Stomach (tissue), 9 donors: ENCODE data around the gene PLD2. TPM values are rescaled to one million over a fixed set of nuclear protein-coding genes. Genes with fewer than 3 reads are reported as not detected.
A peak's percentile ranks its signal among the peaks of the same experiment; 100 is the strongest.

Source experiments
- DNase-seq, 2 donors: peaks; one replicate each; pipeline versions ENCODE4 v3.0.0 to v3.0.0-alpha.2; 2013 to 2019
- H3K27ac ChIP-seq, 5 donors: fragments of 200-600 bp in 4 of 5; sonication (generic) in 4 of 5; one replicate each; pipeline ENCODE4 v1.5.1; 2013 to 2019; ENCODE audit warnings: mild to moderate bottlenecking in 1 of 5, moderate library complexity in 1 of 5
- H3K27me3 ChIP-seq, 3 donors: fragments of 200-600 bp; sonication (generic); one replicate each; pipeline ENCODE4 v1.5.1; 2017 to 2019; ENCODE audit warnings: mixed run types in 1 of 3
- H3K36me3 ChIP-seq, 4 donors: fragments of 200-600 bp; sonication (generic); 1 replicate in 3 of 4; 2 replicates in 1 of 4; pipeline ENCODE4 v1.5.1; 2016 to 2019
- H3K4me1 ChIP-seq, 4 donors: fragments of 200-600 bp; sonication (generic); one replicate each; pipeline ENCODE4 v1.5.1; 2016 to 2019
- H3K4me3 ChIP-seq, 4 donors: fragments of 200-600 bp; sonication (generic) in 3 of 4; one replicate each; pipeline ENCODE4 v1.5.1; 2016 to 2019; ENCODE audit warnings: mild to moderate bottlenecking in 1 of 4
- H3K9me3 ChIP-seq, 4 donors: fragments of 200-600 bp; sonication (generic); one replicate each; pipeline ENCODE4 v1.5.1; 2016 to 2019
- CTCF ChIP-seq, 7 experiments: fragments of 450-650 bp in 4 of 7; fragments of 200-600 bp in 3 of 7; sonication (generic) in 3 of 7; IDR thresholded peaks; one replicate each; pipeline ENCODE4 v1.5.1; 2016 to 2019; ENCODE audit warnings: antibody characterized with exemption in 7 of 7, control low read depth in 2 of 7, mild to moderate bottlenecking in 1 of 7
- EP300 ChIP-seq: sonication (generic); formaldehyde crosslinking; IDR thresholded peaks from one replicate; pipeline ENCODE4 v1.6.1; 2017; ENCODE audit warnings: antibody characterized with exemption
- POLR2A ChIP-seq, 4 donors: fragments of 450-650 bp; IDR thresholded peaks; one replicate each; pipeline ENCODE4 v1.6.1; 2016; ENCODE audit warnings: antibody characterized with exemption in 4 of 4, control low read depth in 2 of 4, mild to moderate bottlenecking in 1 of 4, moderate library complexity in 1 of 4
- POLR2AphosphoS5 ChIP-seq, 3 donors: sonication (generic); formaldehyde crosslinking; IDR thresholded peaks; one replicate each; pipeline ENCODE4 v1.6.1; 2016; ENCODE audit warnings: antibody characterized with exemption in 3 of 3
- WGBS, 5 donors: extraction: QIAGEN DNeasy Blood & Tissue Kit in 3 of 5; methylation state at CpG; one replicate each; pipeline versions ENCODE4 v1.1.5 to v1.1.7; 2013 to 2018; 5-methylcytosine and 5-hydroxymethylcytosine counted together
- intact Hi-C: fragments of 100-400 bp; cut with DNase I; formaldehyde crosslinking; loops from one replicate; pipeline ENCODE4 v1.15.1; 2023; ENCODE audit warnings: low total_unique reads
- polyA plus RNA-seq, 3 donors: library from polyadenylated mRNA; stranded (reverse); fragments of 200-250 nt; gene quantifications; one replicate each; pipeline ENCODE4 v1.2.3, GENCODE V29; 2013
- total RNA-seq, 5 donors: library from RNA; depleted of rRNA; stranded (reverse); fragments of >200 nt; gene quantifications; one replicate each; pipeline versions ENCODE4 v1.1.0 to v1.2.3, GENCODE V29; 2014 to 2016
- donor health status: healthy with polysubstance abuse.
- donor health status: Bipolar disorder and iron deficiency.
- donor health status: healthy.

The PLD2 gene
- total and polyA plus RNA-seq, 8 donors, result 10.3 to 123 (median 22.7) TPM

- peaks cover 11 to 47% (median 30%) of the 10 kb centered on the region in 4 donors for H3K4me1 ChIP-seq
- H3K36me3 ChIP-seq, result peaks cover 0 to 14% (median 4%) of the 10 kb centered on the region in 4 donors
- intact Hi-C loops, result no loop called here
- no peaks in the 10 kb centered on the region for H3K27me3 ChIP-seq
- DNase-seq, result peak in 1 of 2 donors; percentile 62
- TF ChIP-seq POLR2AphosphoS5 (IDR thresholded peaks at IDR 0.05) (no peak), CTCF (IDR thresholded peaks at IDR 0.05) (no peak), POLR2A (IDR thresholded peaks at IDR 0.05) (no peak), EP300 (no peak)
- H3K27ac ChIP-seq, result no peak overlapping the region
- no peak overlapping the region for H3K4me3 ChIP-seq
- no peaks in the 10 kb centered on the region for H3K9me3 ChIP-seq
Measured at GRCh38 chr17:4852567-4853207, 45.7 kb downstream of the PLD2 start.

- WGBS, 5 donors, result 67 to 88% (median 87%) methylated on average over 2 of the region's 2 CpGs
- H3K27me3 ChIP-seq, result no peaks in the 10 kb centered on the region
- H3K4me3 ChIP-seq, result no peak overlapping the region
- TF ChIP-seq POLR2A (IDR thresholded peaks at IDR 0.05), result no peak
- no peak for TF ChIP-seq EP300
- no peak for TF ChIP-seq POLR2AphosphoS5 (IDR thresholded peaks at IDR 0.05)
- TF ChIP-seq CTCF (IDR thresholded peaks at IDR 0.05), result no peak
- no peaks in the 10 kb centered on the region for H3K9me3 ChIP-seq
- H3K27ac ChIP-seq, result no peak overlapping the region
- intact Hi-C loops, result no loop called here
- H3K36me3 ChIP-seq, result peaks cover 0 to 14% (median 4%) of the 10 kb centered on the region in 4 donors
- DNase-seq, result no peak
- peaks cover 17 to 47% (median 33%) of the 10 kb centered on the region in 4 donors for H3K4me1 ChIP-seq
Measured at GRCh38 chr17:4853208-4853671, 46.3 kb downstream of the PLD2 start.

- peaks cover 0 to 14% (median 4%) of the 10 kb centered on the region in 4 donors for H3K36me3 ChIP-seq
- H3K9me3 ChIP-seq, result no peaks in the 10 kb centered on the region
- no peaks in the 10 kb centered on the region for H3K27me3 ChIP-seq
- H3K27ac ChIP-seq, result no peak overlapping the region
- intact Hi-C loops, result no loop called here
- WGBS, 5 donors, result 86 to 97% (median 90%) methylated on average over 5 of the region's 5 CpGs
- H3K4me1 ChIP-seq, result peaks cover 20 to 50% (median 38%) of the 10 kb centered on the region in 4 donors
- peak in 1 of 2 donors; percentile 41 for DNase-seq
- no peak for TF ChIP-seq POLR2A (IDR thresholded peaks at IDR 0.05)
- TF ChIP-seq EP300, result no peak
- no peak for TF ChIP-seq CTCF (IDR thresholded peaks at IDR 0.05)
- TF ChIP-seq POLR2AphosphoS5 (IDR thresholded peaks at IDR 0.05), result no peak
- no peak overlapping the region for H3K4me3 ChIP-seq
Measured at GRCh38 chr17:4854111-4854681, 47.2 kb downstream of the PLD2 start.

GRCh38 chr17:4856271-4856936 is 49.5 kb downstream of the PLD2 start:
- TF ChIP-seq CTCF (IDR thresholded peaks at IDR 0.05) (no peak), POLR2A (IDR thresholded peaks at IDR 0.05) (no peak), POLR2AphosphoS5 (IDR thresholded peaks at IDR 0.05) (no peak), EP300 (no peak)
- DNase-seq, result no peak
- H3K4me3 ChIP-seq, result no peak overlapping the region
- 83 to 90% (median 86%) methylated on average over 17 of the region's 17 CpGs for WGBS, 5 donors
- H3K27me3 ChIP-seq, result no peaks in the 10 kb centered on the region
- H3K9me3 ChIP-seq, result no peaks in the 10 kb centered on the region
- H3K36me3 ChIP-seq, result peaks cover 4 to 26% (median 18%) of the 10 kb centered on the region in 4 donors
- intact Hi-C loops, result no loop called here
- peaks cover 13 to 36% (median 23%) of the 10 kb centered on the region in 4 donors for H3K4me1 ChIP-seq
- peak overlapping the region in 1 of 5 donors; percentile 20 for H3K27ac ChIP-seq
